Fibroblast of lung (primary cell): Measurements from ENCODE around the gene DMBT1. TPM values are rescaled to one million over a fixed set of nuclear protein-coding genes. Genes with fewer than 3 reads are reported as not detected.

Experiments used
- DNase-seq, 2 donors: peaks; one replicate each; pipeline versions ENCODE4 v3.0.0 to v3.0.0-alpha.2; 2010; ENCODE audit warnings: low read depth in 2 of 2
- H2AFZ ChIP-seq: 2 replicates; pipeline ENCODE4 v1.5.1; 2012; ENCODE audit warnings: low read length, control low read depth, inconsistent platforms
- H3K27ac ChIP-seq: 2 replicates; pipeline ENCODE4 v1.5.1; 2011; ENCODE audit warnings: low read length, control low read depth; ENCODE audit not compliant: insufficient read depth
- H3K27me3 ChIP-seq: 2 replicates; pipeline ENCODE4 v1.5.1; 2011; ENCODE audit warnings: mild to moderate bottlenecking, low read length; ENCODE audit not compliant: control insufficient read depth, insufficient read depth
- H3K36me3 ChIP-seq: 2 replicates; pipeline ENCODE4 v1.5.1; 2011; ENCODE audit warnings: low read length; ENCODE audit not compliant: control insufficient read depth, insufficient read depth
- H3K4me1 ChIP-seq: 2 replicates; pipeline ENCODE4 v1.5.1; 2011; ENCODE audit warnings: low read length; ENCODE audit not compliant: control insufficient read depth, insufficient read depth; ENCODE audit errors: extremely low read depth
- H3K4me2 ChIP-seq: 2 replicates; pipeline ENCODE4 v1.5.1; 2011; ENCODE audit warnings: low read length, control low read depth; ENCODE audit not compliant: insufficient read depth; ENCODE audit errors: extremely low read depth
- H3K4me3 ChIP-seq, 4 experiments: fragments of 200-600 bp in 1 of 4; sonication (generic) in 1 of 4; replicated peaks in 1 of 4; 2 replicates each; pipeline ENCODE4 v1.5.1; 2011 to 2016; ENCODE audit warnings: low read length in 4 of 4, low read depth in 3 of 4, mild to moderate bottlenecking in 3 of 4, control low read depth in 2 of 4, inconsistent platforms in 1 of 4, mixed read lengths in 1 of 4; ENCODE audit not compliant: insufficient read depth in 1 of 4; ENCODE audit errors: control extremely low read depth in 1 of 4
- H3K79me2 ChIP-seq: 2 replicates; pipeline ENCODE4 v1.5.1; 2012; ENCODE audit warnings: mild to moderate bottlenecking, low read length, inconsistent platforms; ENCODE audit not compliant: control insufficient read depth, insufficient read depth
- H3K9ac ChIP-seq: 2 replicates; pipeline ENCODE4 v1.5.1; 2011; ENCODE audit warnings: mild to moderate bottlenecking, low read length, control low read depth; ENCODE audit not compliant: insufficient read depth
- H3K9me3 ChIP-seq: 2 replicates; pipeline ENCODE4 v1.5.1; 2012; ENCODE audit warnings: low read depth, low read length; ENCODE audit not compliant: control insufficient read depth, insufficient read depth
- H4K20me1 ChIP-seq: 2 replicates; pipeline ENCODE4 v1.5.1; 2011; ENCODE audit warnings: low read length; ENCODE audit not compliant: control insufficient read depth, insufficient read depth; ENCODE audit errors: extremely low read depth
- EZH2 ChIP-seq: IDR thresholded peaks from 2 replicates; pipeline ENCODE4 v1.5.1; 2012; ENCODE audit warnings: low read length, control low read depth, mild to moderate bottlenecking; ENCODE audit errors: missing control alignments
- polyA plus RNA-seq, 2 donors: library from polyadenylated mRNA; depleted of rRNA in 1 of 2; stranded (reverse) in 1 of 2; unstranded in 1 of 2; fragments of >200 nt; gene quantifications; 2 replicates each; pipeline ENCODE4 v1.2.1, GENCODE V29; 2011 to 2012; ENCODE audit warnings: missing spikeins in 1 of 2
- total RNA-seq: library from RNA; depleted of rRNA; stranded (reverse); fragments of >200 nt; gene quantifications from 2 replicates; pipeline ENCODE4 v1.2.1, GENCODE V29; 2014
- TF ChIP-seq, protein P1 (sequence below), 2 donors: IDR thresholded peaks in 1 of 2; conservative IDR thresholded peaks in 1 of 2; 1 replicate in 1 of 2; 2 replicates in 1 of 2; pipeline ENCODE4 v1.5.1; 2011 to 2012; ENCODE audit warnings: low read length in 2 of 2, control low read depth in 1 of 2, inconsistent platforms in 1 of 2, low read depth in 1 of 2, mild to moderate bottlenecking in 1 of 2

Gene DMBT1
- total and polyA plus RNA-seq, 2 donors (not counting 1 experiment from before 2014, with no cell fraction given), result under 0.01 TPM; not detected in 1

DNA sequence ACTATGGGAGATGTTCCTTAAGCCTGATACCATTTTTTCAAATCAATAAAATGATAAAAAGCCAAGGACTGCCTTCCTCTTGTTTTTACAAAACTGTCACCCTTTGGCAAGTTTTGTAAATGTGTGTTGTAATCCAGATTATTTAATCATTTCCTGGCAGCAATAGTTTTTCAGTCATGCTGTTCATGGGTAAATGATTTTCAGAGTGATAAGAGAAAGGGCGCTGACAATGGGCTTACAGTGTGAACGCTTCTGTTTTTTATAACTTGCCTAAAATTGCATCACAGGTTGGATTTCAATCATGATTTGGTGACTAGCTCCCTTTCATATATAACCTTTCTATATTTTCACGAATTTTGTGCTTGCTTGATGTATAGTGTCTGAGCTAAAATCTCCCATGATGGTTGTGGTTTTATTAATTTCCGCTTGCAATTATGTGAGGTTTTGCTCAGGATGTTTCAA is 19.0 kb upstream of the DMBT1 start:
- no peak overlapping the region for H2AFZ ChIP-seq
- H3K9me3 ChIP-seq, result no peaks in the 10 kb centered on the region
- no peaks in the 10 kb centered on the region for H3K27me3 ChIP-seq
- no peak overlapping the region for H3K4me3 ChIP-seq
- H3K9ac ChIP-seq, result no peak overlapping the region
- H3K4me2 ChIP-seq, result no peak overlapping the region
- DNase-seq, result no peak
- H3K27ac ChIP-seq, result no peak overlapping the region
- no peaks in the 10 kb centered on the region for H4K20me1 ChIP-seq
- H3K4me1 ChIP-seq, result no peaks in the 10 kb centered on the region
- no peaks in the 10 kb centered on the region for H3K79me2 ChIP-seq
- no peaks in the 10 kb centered on the region for H3K36me3 ChIP-seq
- TF ChIP-seq EZH2, result no peak
- TF ChIP-seq, protein P1, sequence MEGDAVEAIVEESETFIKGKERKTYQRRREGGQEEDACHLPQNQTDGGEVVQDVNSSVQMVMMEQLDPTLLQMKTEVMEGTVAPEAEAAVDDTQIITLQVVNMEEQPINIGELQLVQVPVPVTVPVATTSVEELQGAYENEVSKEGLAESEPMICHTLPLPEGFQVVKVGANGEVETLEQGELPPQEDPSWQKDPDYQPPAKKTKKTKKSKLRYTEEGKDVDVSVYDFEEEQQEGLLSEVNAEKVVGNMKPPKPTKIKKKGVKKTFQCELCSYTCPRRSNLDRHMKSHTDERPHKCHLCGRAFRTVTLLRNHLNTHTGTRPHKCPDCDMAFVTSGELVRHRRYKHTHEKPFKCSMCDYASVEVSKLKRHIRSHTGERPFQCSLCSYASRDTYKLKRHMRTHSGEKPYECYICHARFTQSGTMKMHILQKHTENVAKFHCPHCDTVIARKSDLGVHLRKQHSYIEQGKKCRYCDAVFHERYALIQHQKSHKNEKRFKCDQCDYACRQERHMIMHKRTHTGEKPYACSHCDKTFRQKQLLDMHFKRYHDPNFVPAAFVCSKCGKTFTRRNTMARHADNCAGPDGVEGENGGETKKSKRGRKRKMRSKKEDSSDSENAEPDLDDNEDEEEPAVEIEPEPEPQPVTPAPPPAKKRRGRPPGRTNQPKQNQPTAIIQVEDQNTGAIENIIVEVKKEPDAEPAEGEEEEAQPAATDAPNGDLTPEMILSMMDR (conservative IDR thresholded peaks at IDR 0.05 in 1 of 2, IDR thresholded peaks at IDR 0.05 in 1 of 2; ENCODE audit: low read depth in 1 of 2, low read length in 2 of 2), result no peak

DNA sequence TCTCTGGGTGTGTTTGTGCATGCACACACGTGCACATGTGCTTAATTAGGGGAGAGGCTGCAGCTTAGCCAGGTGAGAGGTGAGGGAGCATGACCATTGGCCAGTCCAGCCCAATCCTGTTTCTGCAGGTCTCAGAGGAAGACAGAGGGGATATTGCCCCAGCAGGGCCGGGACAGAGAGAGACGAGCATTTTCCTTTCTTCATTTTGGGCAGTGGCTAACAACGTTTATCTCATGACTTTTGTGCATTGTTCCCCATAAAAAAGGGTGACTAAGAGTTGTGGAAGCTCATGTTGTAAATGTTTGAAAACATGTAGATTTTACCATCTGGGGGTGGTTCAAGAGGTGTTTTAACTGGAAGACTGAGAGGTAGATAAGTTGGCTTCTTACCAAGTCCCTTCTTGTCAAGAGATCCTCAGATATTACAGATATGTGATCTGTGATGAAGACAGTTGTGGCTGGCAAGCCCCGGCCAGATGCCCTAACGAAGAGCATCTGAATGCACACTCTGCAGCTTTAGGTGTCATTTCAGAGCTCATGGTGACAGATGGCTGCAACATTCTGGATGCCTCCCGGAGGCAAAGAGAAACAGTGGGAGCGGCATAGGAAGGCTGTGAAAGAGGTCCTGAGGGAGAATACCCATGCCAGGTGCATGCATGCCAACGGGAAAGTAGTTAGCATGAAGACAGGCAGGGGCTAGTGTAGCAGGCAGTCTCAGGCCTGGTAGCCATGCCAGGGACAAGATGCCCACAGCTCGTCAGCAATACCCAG is 16.7 kb upstream of the DMBT1 start:
- H3K4me1 ChIP-seq, result no peaks in the 10 kb centered on the region
- H3K79me2 ChIP-seq, result no peaks in the 10 kb centered on the region
- H4K20me1 ChIP-seq, result no peaks in the 10 kb centered on the region
- no peak overlapping the region for H3K4me3 ChIP-seq
- H2AFZ ChIP-seq, result no peak overlapping the region
- H3K27ac ChIP-seq, result no peak overlapping the region
- no peak overlapping the region for H3K4me2 ChIP-seq
- no peak overlapping the region for H3K9ac ChIP-seq
- no peak for DNase-seq
- TF ChIP-seq EZH2, result no peak
- TF ChIP-seq, protein P1 (conservative IDR thresholded peaks at IDR 0.05 in 1 of 2, IDR thresholded peaks at IDR 0.05 in 1 of 2; ENCODE audit: low read depth in 1 of 2, low read length in 2 of 2), result no peak
- no peaks in the 10 kb centered on the region for H3K9me3 ChIP-seq
- peaks cover 3% of the 10 kb centered on the region for H3K27me3 ChIP-seq
- H3K36me3 ChIP-seq, result no peaks in the 10 kb centered on the region

DNA sequence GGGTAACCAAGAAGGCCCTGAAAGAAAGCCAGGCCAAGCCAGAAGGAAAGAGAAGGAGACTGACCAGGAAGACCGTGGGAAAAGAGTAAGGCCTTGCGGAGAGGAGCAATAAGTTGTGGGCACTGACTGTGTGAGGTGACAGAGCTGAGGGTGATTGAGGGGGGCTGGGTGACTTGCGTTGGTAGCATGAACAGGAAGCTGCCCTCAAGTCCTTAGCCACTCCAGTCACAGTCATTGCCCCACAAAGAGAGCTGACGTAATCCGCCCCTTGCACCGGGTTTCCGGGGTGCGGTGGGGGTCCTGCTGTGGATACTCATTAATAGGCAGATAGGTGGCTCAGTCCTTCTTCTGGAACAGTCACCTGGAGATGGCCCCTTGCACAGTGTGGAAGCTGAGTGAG is 16.1 kb upstream of the DMBT1 start:
- Histone ChIP-seq H2AFZ (no peak overlapping the region), H3K79me2 (no peaks in the 10 kb centered on the region), H3K9me3 (no peaks in the 10 kb centered on the region), H3K27me3 (peaks cover 3% of the 10 kb centered on the region), H3K4me3 (no peak overlapping the region), H3K4me2 (no peak overlapping the region), H3K4me1 (no peaks in the 10 kb centered on the region), H3K27ac (no peak overlapping the region), H4K20me1 (no peaks in the 10 kb centered on the region), H3K36me3 (no peaks in the 10 kb centered on the region), H3K9ac (no peak overlapping the region)
- DNase-seq, result no peak
- TF ChIP-seq, protein P1 (conservative IDR thresholded peaks at IDR 0.05 in 1 of 2, IDR thresholded peaks at IDR 0.05 in 1 of 2; ENCODE audit: low read depth in 1 of 2, low read length in 2 of 2), result no peak
- no peak for TF ChIP-seq EZH2
